ENCODE measurements around the gene RDH13.
"Not testable (repeated sequence)": the region's sequence is repeated elsewhere in the genome, so short reads cannot be mapped to it uniquely, and the experiment has no call there.

RDH13 gene

GRCh38 chr19:55062735-55063491, at the start of gene RDH13:
TSS of gene RDH13 (minus strand) at chr19:55063148. CDS start at chr19:55063032, 116 bp downstream.
- DNase-seq, result peak; percentile 31 to 88 (median 78)

GRCh38 chr19:55112246-55112776, 49.4 kb upstream of the RDH13 start:
- no peak for DNase-seq

- no peak for DNase-seq
Measured at GRCh38 chr19:55111238-55111831, 48.4 kb upstream of the RDH13 start.

- no peak for DNase-seq
Measured at GRCh38 chr19:55109527-55110291, 46.8 kb upstream of the RDH13 start.

- not testable (repeated sequence) for DNase-seq
Measured at GRCh38 chr19:55107252-55107651, 44.3 kb upstream of the RDH13 start.

GRCh38 chr19:55106591-55106990, 43.6 kb upstream of the RDH13 start:
- DNase-seq, result no peak

- no peak for DNase-seq
Measured at GRCh38 chr19:55105237-55105636, 42.3 kb upstream of the RDH13 start.

- no peak for DNase-seq
Measured at GRCh38 chr19:55103190-55103589, 40.2 kb upstream of the RDH13 start.

- peak in 4 of 14 donors; percentile 4 to 38 (median 18) for DNase-seq
Measured at GRCh38 chr19:55101261-55101660, 38.3 kb upstream of the RDH13 start.

GRCh38 chr19:55099557-55100506, 36.9 kb upstream of the RDH13 start:
- DNase-seq, result no peak

- no peak for DNase-seq
Measured at GRCh38 chr19:55098716-55099556, 36.0 kb upstream of the RDH13 start.

- DNase-seq, result no peak
Measured at GRCh38 chr19:55097864-55098715, 35.1 kb upstream of the RDH13 start.

GRCh38 chr19:55096061-55096701, 33.2 kb upstream of the RDH13 start:
- DNase-seq, result no peak

GRCh38 chr19:55095260-55096060, 32.5 kb upstream of the RDH13 start:
- no peak for DNase-seq

GRCh38 chr19:55094456-55095259, 31.7 kb upstream of the RDH13 start:
- DNase-seq, result no peak

GRCh38 chr19:55092423-55093318, 29.7 kb upstream of the RDH13 start:
- no peak for DNase-seq

- DNase-seq, result no peak
Measured at GRCh38 chr19:55091955-55092354, 29.0 kb upstream of the RDH13 start.
